Measurements from ENCODE around the gene ANO2. TPM values are rescaled to one million over a fixed set of nuclear protein-coding genes. Genes with fewer than 3 reads are reported as not detected.

ANO2 gene
- total RNA-seq, 4 donors from 2014 or later = 2.0 to 9.8 (median 4.9) TPM

- DNase-seq = no peak
- ATAC-seq = no peak
- H3K36me3 ChIP-seq = no peaks in the 10 kb centered on the region
- in situ Hi-C loops (cut with MboI; ENCODE audit: low sequenced_read_pairs in 4 of 4) = no loop called here
- H3K27me3 ChIP-seq = no peaks in the 10 kb centered on the region
- no peak overlapping the region for H3K27ac ChIP-seq
- H3K4me3 ChIP-seq = no peak overlapping the region
- intact Hi-C loops (cut with DNase I; ENCODE audit: low total_unique reads) = no loop called here
- TF ChIP-seq POLR2A (IDR thresholded peaks at IDR 0.05) = no peak
- H3K9me3 ChIP-seq = no peaks in the 10 kb centered on the region
- H3K4me1 ChIP-seq = no peaks in the 10 kb centered on the region
Observed at GRCh38 chr12:5733916-5734315, 211.1 kb downstream of the ANO2 start.

GRCh38 chr12:5733136-5733755 lies 211.8 kb downstream of the ANO2 start:
- Histone ChIP-seq H3K27me3 (no peaks in the 10 kb centered on the region), H3K9me3 (no peaks in the 10 kb centered on the region), H3K4me1 (no peaks in the 10 kb centered on the region), H3K36me3 (no peaks in the 10 kb centered on the region), H3K27ac (no peak overlapping the region), H3K4me3 (no peak overlapping the region)
- in situ Hi-C loops (cut with MboI; ENCODE audit: low sequenced_read_pairs in 4 of 4) (no loop called here), intact Hi-C loops (cut with DNase I; ENCODE audit: low total_unique reads) (no loop called here)
- TF ChIP-seq CTCF (IDR thresholded peaks at IDR 0.05 in 4 of 5, conservative IDR thresholded peaks at IDR 0.05 in 1 of 5) (no peak), POLR2A (IDR thresholded peaks at IDR 0.05) (no peak)
- no peak for ATAC-seq
- no peak for DNase-seq

- intact Hi-C loops (cut with DNase I; ENCODE audit: low total_unique reads) = no loop called here
- H3K27me3 ChIP-seq = no peaks in the 10 kb centered on the region
- no peaks in the 10 kb centered on the region for H3K9me3 ChIP-seq
- DNase-seq (no peak), ATAC-seq (no peak)
- in situ Hi-C loops (cut with MboI; ENCODE audit: low sequenced_read_pairs in 4 of 4) = no loop called here
- no peak overlapping the region for H3K4me3 ChIP-seq
- no peak for TF ChIP-seq POLR2A (IDR thresholded peaks at IDR 0.05)
- no peak for TF ChIP-seq CTCF (IDR thresholded peaks at IDR 0.05 in 4 of 5, conservative IDR thresholded peaks at IDR 0.05 in 1 of 5)
- no peak overlapping the region for H3K27ac ChIP-seq
- H3K36me3 ChIP-seq = no peaks in the 10 kb centered on the region
- no peaks in the 10 kb centered on the region for H3K4me1 ChIP-seq
Observed at GRCh38 chr12:5730962-5731361, 214.1 kb downstream of the ANO2 start.

GRCh38 chr12:5723711-5724252 lies 221.3 kb downstream of the ANO2 start:
- intact Hi-C loops (cut with DNase I; ENCODE audit: low total_unique reads) = no loop called here
- Histone ChIP-seq H3K27me3 (no peaks in the 10 kb centered on the region), H3K36me3 (no peaks in the 10 kb centered on the region), H3K27ac (no peak overlapping the region), H3K4me3 (no peak overlapping the region), H3K9me3 (no peaks in the 10 kb centered on the region), H3K4me1 (no peaks in the 10 kb centered on the region)
- in situ Hi-C loops (cut with MboI; ENCODE audit: low sequenced_read_pairs in 4 of 4) = no loop called here
- no peak for ATAC-seq
- DNase-seq = no peak
- TF ChIP-seq POLR2A (IDR thresholded peaks at IDR 0.05) (no peak), CTCF (IDR thresholded peaks at IDR 0.05 in 4 of 5, conservative IDR thresholded peaks at IDR 0.05 in 1 of 5) (no peak)

- intact Hi-C loops (cut with DNase I; ENCODE audit: low total_unique reads) (no loop called here), in situ Hi-C loops (cut with MboI; ENCODE audit: low sequenced_read_pairs in 4 of 4) (no loop called here)
- H3K4me1 ChIP-seq = no peaks in the 10 kb centered on the region
- DNase-seq = no peak
- TF ChIP-seq CTCF (IDR thresholded peaks at IDR 0.05 in 4 of 5, conservative IDR thresholded peaks at IDR 0.05 in 1 of 5) (no peak), POLR2A (IDR thresholded peaks at IDR 0.05) (no peak)
- ATAC-seq = no peak
- peaks cover 0 to 3% (median 0%) of the 10 kb centered on the region in 3 donors for H3K27me3 ChIP-seq
- H3K4me3 ChIP-seq = no peak overlapping the region
- H3K9me3 ChIP-seq = no peaks in the 10 kb centered on the region
- H3K27ac ChIP-seq = no peak overlapping the region
- no peaks in the 10 kb centered on the region for H3K36me3 ChIP-seq
Observed at GRCh38 chr12:5723071-5723470, 222.0 kb downstream of the ANO2 start.
